GM19240 (cell line): ENCODE results near the gene PCDHB13.

Experiments
- DNase-seq: peaks from one replicate; pipeline ENCODE4 v3.0.0; 2011; ENCODE audit warnings: low spot score; ENCODE audit not compliant: insufficient read length

The PCDHB13 gene

GRCh38 chr5:141261238-141261546 lies 47.5 kb downstream of the PCDHB13 start:
- DNase-seq, result no peak
